Measurements from ENCODE around the gene MIOS.

The MIOS gene

DNA sequence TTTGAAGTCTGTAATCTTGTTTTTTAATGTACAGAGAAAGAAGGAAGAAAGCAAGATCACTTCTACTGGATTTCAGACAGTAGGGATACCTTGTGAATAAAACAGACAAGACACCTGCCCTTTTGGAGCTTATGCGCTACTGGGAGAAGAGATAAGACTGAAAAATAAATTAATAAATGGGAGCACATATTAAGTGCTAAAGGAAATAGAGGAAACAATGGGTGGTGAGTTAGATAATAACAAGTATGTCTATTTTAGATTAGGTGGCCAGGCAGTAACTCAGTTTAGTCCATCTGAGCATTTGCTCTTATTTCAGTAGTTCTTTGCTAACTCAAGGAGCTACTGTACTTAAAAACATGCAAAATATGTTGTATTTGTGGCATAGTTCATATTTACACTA is 15.9 kb downstream of the MIOS start:
- no peak for DNase-seq (ENCODE audit: low read depth in 2 of 3, low spot score in 2 of 3)

DNA sequence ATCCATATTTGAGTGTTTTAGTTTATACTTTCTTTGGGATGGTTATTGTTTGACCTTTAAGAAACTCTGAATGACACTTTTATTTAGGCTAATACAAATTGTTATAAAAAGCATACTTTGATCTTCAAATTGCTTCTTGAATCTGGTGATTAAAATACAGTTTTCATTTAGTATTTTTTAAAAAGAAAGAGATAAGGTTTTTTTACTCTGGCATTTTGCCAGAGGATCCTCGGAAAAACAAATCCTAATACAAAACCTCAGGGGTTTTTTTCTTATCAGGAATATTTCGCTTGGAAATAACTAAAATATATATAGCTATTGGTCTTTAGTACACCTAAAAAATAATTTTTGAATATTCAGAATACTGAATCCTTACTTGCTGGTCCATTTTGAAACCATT is 17.0 kb downstream of the MIOS start:
- DNase-seq (ENCODE audit: low read depth in 2 of 3, low spot score in 2 of 3): no peak

DNA sequence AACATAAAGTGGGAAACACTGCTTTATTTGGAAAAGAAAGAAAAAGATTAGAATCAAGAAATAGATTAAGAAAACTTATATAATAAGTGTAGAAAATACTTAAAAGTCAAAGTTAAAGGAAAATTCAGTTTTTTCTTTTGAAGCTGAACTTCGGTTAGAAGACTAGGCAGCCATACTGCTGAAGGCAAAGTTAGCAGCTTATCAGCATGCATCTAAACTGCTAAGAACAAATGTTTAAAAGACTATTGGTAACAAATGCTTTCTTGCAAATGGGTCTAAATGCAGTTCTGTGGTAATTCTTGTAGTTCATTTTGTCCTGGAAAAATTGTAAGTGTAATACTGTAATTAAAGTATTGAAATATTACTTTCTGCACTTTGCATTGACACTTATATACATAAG is 18.0 kb downstream of the MIOS start:
- DNase-seq (ENCODE audit: low read depth in 2 of 3, low spot score in 2 of 3): no peak

DNA sequence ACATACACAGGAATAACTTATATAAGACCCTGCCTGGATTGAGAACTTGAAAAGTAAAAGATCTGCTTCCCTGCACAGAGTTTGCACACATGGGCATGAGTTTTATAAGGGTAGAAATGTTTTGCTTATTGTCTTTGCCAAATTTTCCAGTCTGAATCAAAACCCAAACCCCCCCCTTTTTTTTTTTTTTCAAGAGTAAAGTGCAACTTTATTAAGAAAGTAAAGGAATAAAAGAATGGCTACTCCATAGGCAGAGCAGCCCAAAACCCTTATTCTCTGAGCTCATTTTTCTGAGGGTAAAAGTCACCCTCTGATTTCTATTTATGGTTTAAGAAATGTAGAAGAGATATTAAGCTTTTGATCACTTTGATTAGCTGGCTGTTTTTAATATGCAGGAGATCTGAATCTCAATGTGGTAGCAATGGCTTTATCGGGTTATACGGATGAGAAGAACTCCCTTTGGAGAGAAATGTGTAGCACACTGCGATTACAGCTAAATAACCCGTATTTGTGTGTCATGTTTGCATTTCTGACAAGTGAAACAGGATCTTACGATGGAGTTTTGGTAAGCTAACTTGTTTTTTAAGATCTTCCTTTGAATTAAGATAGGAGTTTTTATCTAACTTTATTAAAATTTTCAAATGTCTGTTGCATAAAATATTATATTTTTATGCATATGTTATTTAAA is 18.7 kb downstream of the MIOS start:
- no peak for DNase-seq (ENCODE audit: low read depth in 2 of 3, low spot score in 2 of 3)

DNA sequence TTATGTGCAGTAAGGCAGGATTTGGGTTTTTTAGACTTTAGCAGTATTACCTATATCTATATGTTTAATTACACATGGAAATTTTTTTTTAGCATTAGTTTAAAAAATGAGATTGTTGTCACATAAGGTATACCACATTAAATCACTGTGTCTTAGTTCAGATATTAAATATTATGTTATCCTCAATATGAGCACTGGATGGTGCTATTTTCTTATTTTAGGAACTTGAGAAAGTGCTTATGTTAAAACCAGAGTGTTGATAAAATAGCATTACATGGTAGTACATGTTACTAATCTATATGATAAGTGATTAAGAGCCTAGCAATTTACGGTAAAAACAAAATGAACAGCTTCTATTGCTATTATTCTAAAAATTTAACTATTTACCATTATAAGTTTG is 28.8 kb downstream of the MIOS start:
- no peak for DNase-seq (ENCODE audit: low read depth in 2 of 3, low spot score in 2 of 3)

DNA sequence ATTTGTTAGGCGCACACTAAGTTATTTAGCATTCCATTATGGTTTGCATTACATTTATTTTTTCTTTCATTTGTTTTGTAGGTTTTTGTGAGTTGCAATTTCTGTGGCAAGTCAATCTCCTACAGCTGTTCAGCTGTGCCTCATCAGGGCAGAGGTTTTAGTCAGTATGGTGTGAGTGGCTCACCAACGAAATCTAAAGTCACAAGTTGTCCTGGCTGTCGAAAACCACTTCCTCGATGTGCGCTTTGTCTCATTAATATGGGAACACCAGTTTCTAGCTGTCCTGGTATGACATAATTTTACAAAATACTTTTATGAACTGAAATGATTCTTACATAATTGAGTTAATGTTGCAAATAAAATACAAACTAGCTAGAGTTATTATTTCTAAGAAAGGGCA is 29.5 kb downstream of the MIOS start:
- DNase-seq (ENCODE audit: low read depth in 2 of 3, low spot score in 2 of 3): no peak

DNA sequence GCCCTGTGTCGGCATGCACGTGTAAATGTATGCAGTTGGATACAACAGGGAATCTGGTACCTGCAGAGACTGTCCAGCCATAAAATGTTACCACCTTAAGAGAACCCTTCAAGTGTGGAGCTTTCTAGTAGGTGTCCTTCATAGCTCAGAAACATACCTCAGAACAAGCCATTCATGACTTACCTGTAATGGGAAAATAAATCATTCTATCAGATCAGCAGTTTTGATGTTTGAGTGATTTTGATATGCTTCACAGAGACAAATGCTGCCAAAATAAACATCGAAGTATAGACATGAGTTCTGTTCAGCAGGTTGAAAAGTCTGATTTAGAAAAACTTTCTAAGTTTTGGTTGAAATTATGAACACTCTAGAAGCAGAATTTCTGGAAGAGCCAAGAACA is 40.3 kb downstream of the MIOS start:
- DNase-seq (ENCODE audit: low read depth in 2 of 3, low spot score in 2 of 3): no peak

DNA sequence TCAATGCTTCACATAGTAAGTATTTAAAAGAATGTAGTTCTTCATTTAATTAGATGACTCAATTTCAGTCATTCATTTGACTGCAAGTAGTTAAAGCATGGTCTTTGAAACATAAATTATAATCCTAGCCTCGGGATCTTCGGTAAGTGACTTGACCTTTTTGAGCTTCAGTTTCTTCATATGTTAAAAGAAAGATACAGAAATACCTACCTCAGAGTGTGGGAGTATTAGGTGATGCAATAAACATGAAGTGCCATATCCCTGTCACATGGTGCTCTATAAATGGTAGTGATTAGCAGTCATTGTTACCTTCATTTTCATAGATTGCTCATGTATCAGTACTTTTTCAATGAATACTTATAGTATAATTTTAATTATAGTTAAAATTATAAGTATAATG is 42.6 kb downstream of the MIOS start:
- no peak for DNase-seq (ENCODE audit: low read depth in 2 of 3, low spot score in 2 of 3)

DNA sequence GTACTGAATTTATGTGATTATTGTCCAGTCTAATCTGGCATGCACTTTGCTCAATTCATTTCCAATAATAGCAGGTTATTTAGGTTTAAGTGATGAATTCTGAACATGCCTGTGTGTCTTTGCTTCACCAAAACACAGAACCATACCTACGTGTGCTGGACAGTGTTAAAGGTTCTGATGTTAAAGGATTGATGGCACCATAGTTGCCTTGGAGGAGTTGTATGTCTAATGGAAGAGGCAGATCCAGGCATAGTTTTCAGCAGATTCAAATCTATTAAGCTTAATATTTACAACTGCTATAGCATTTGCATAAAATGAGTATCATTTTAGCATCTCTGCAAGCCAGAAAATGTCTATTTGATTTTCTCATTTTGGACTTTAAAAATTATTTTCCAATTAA is 45.8 kb downstream of the MIOS start:
- DNase-seq (ENCODE audit: low read depth in 2 of 3, low spot score in 2 of 3): no peak

DNA sequence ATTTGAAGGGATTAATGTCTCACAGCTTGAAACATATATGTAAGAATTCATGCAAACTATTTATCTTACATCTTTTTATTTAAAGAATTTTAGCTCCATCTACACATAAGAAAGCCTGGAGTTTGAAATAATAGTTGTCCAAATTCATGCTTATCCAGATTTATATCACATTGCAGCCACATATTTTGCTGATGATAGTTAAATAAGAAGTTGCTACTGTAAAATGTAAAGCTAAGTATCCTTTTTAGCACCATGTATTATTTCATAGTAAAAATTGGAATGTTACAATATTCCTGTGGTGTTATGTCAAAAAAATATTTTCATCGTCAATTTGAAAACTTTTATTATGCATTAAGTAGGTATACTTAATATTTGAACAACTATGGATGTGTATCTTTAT is 46.5 kb downstream of the MIOS start:
- no peak for DNase-seq (ENCODE audit: low read depth in 2 of 3, low spot score in 2 of 3)

DNA sequence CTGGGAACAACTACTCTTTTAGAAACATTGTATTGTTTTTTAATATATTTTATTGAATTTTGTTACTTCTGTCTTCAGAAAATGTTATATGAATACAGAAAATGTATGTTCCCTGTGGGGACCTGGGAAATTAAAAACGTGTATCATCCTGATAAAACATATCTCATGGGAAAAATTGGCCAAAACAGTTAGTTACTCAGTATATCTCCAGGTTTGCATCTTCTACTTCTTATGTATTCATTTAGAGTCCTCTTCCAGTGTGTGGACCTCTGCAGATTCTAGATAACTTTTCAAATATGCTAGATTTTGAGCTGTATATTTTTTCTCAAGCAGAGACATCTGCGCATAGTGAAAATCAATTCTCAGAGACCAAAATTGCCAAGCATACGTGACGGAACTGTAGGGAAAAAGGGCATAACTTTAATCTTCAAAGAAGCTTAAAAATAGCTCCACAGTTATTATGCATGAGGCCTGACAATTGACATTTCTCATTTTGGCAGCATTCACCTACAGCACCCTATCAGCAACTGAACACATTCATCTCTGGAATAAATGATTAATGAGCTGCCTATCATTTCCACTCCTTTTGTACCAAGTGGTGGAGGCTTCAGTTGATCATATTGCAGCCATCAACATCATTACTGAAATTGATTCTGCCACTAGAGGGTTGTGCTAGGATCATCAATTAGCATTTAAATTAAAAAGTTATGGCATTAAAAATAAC is 47.5 kb downstream of the MIOS start:
- DNase-seq (ENCODE audit: low read depth in 2 of 3, low spot score in 2 of 3): no peak

DNA sequence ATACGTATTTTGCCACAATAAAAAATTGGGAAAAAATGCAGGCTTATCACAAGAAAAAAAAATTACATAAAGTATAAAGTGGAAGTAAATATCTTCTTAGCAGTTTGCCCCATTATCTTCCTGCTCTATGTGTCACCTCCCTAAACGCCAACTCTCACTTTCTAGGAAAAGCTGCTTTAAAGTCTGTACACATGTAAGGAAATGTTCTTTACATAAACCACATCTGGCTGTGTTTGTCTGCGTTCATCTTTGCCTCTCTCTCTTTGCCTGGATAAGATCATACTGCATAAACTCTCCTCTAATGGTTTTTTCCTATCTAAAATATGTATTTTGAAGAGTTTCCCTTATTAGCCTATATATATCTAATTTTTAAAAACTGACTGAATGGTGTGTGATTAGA is 50.9 kb downstream of the MIOS start:
- DNase-seq (ENCODE audit: low read depth in 2 of 3, low spot score in 2 of 3): no peak

DNA sequence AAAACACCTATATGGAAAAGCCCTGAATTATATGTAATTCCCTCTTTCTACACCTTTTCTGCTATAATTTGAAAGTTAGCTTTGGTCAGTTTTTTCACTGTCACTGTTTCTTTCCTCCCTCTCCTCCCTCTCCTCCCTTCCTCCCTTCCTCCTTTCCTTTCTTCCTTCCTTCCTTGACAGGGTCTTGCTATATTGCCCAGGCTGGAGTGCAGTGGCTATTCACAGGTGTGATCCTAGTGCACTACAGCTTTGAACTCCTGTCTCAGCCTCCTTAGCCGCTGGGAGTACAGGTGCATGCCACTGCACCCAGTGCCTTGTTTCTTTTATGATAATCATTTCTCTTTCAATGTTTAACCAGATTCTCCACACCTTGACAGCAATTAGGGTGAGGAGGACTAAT is 51.7 kb downstream of the MIOS start:
- DNase-seq (ENCODE audit: low read depth in 2 of 3, low spot score in 2 of 3): no peak

DNA sequence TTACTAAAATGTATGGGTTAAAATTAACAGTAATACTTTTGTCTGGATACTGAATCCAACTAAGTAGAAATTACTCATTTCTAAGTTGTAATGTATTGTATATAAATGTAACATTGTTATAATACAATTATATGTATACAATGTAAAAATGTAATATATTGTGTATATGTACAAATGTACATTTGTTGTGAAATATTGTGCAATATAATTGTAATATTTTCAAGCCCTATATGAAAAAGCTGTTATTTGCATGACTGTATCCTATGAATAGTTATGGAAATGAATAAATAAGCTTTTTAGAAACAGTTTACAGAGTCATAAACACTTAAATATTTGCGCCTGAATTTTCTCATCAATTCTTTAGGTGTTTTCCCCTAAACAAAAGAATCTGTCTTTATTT is 53.6 kb downstream of the MIOS start:
- no peak for DNase-seq (ENCODE audit: low read depth in 2 of 3, low spot score in 2 of 3)

DNA sequence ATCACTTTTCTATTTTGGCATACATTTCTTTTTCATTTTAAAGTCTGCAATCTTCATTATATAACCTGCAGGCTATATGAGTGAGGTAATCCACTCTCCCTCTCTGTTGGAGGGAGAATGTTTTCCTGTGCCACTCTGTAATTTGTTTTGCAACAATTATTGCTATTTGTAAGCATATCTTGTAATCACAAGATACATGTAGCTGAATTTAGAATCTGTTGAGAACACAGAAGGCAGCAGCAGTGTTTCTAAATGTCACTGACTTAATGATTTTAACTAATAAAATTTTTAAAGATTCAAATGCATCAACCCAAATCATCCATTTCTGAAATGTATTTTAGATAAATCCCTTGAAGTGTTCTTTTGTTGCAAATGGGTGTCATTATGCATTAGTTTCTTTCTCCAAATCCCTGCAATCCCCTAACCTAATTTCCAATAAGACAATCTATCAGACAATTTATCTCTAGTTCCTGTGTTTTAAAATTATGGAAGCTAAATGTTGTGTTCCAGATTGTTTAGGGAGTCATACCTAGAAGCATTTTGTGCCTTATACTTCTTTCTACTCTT is 54.0 kb downstream of the MIOS start:
- DNase-seq (ENCODE audit: low read depth in 2 of 3, low spot score in 2 of 3): no peak

DNA sequence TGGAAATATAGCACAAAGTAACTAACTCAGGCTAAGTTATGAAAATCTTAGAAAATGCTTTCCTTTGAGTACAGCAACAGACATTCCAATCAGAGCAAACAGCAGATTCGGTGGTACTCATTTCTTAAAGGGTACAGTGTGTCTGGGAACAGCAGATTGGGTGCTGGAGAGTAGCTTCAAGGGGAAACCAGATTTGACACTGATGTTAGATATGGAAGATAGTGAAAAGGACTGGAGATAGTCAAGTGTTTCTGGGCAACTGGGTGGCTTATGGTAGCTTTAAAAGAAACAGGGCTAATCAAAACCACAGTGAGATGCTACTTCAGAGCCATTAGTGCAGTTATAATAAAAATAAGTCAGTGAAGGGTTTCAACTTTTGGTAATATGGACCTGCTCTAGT is 61.8 kb downstream of the MIOS start:
- DNase-seq (ENCODE audit: low read depth in 2 of 3, low spot score in 2 of 3): no peak

DNA sequence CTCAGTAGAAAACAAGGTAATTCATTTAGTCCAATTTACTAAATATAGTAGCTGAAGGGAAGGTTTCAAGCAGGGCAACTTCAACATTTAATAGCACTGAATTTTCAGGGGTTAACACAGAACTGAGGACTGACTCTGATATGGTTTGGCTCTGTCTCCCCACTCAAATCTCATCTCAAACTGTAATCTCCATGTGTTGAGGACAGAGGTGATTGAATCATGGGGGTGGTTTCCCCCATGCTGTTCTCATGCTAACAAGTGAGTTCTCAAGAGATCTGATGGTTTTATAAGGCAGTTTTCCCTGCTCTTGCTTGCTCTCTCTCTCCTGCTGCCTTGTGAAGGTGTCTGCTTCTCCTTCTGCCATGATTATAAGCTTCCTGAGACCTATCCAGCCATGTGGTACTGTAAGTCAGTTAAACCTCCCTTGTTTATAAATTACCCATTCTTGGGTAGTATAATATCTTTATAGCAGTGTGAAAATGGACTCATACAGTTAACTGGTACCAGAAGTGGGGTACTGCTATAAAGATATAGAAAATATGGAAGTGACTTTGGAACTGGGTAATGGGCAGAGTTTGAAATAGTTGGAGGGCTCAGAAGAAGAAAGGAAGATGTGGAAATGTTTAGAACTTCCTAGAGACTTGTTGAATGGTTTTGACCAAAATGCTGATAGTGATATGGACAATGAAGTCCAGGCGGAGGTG is 64.1 kb downstream of the MIOS start:
- no peak for DNase-seq (ENCODE audit: low read depth in 2 of 3, low spot score in 2 of 3)

DNA sequence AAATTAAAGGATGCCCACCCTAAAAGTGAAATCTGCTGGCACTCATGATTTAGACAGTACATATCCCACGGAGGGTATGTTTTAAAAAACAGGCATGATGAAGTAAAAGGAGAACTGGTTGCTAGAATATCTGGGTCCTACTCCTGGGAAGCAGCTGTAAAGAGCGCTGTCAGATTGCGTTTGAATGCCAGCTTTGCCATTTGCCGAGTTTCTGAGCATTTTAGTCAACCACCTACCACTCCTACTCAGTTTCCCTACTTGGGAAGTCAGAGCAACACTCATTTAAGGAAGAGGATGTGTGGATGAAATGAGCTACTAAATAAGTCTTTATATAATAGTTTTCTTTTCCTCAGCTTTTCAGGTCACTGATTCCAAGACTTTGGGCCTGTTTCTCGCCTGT is 72.7 kb downstream of the MIOS start:
- no peak for DNase-seq (ENCODE audit: low read depth in 2 of 3, low spot score in 2 of 3)

DNA sequence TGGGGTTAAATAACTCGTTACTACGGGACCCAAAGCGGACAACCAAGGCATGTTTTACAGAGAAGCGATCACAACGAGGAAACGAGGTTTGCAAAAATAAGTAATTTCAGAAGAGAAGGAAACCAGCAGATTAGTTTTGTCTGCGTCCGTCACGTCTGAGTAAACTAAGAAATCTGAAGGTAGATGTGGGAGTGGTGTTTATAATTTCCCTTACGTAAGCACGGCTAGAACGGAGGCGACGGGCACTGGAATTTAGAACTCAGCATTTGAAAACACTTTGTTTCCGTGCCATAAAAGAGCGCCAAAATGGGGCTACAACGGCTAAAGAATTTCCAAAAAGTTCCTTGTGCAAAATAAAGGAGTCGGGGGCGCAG is 73.2 kb downstream of the MIOS start:
- peak in 1 of 3 experiments; percentile 14 for DNase-seq (ENCODE audit: low read depth in 2 of 3, low spot score in 2 of 3)

DNA sequence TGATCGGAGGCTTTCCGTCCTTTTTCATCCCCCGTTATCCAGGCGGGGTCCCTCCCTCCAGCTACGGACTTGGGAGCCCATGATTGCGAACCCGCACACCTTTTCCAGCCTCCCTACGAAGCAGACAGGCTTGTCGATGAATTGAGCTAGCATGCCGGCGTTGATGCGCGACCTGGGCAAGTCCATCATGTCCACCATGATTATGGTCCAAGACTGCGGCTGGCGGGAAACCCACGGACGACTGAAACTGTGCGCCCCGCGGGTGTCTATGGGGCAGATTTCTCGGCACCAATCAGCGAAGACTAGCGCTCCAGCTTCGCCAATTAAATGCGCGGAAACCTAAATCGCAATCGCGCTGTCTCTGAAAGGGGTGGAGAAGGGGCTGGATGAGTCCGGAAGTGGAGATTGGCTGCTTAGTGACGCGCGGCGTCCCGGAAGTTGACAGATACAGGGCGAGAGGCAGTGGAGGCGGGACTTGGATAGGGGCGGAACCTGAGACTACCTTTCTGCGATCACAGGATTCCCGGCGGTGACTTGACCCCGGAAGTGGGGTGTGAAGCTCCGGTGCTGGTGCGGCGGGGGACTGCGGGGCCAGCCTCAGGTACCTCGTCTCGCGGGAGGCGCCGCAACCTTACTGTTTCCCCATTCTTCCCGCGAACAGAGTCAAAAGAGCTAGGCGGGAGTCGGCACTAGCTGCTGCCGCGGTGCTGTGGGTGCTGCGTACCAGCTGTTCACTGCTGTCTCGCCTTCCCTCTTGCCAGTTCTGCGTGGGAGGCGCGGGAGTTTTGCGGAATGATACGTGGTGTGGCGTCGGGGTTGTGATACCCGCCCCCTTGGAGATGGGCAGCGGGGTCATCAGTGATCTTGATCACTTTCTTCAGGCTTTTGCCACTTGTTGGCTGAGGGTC is 73.8 kb downstream of the MIOS start, which contains the start of gene UMAD1:
Gene UMAD1, plus strand, starts transcription at position 532 of the 908 bp plus-strand sequence. CDS start 32,620 bp downstream, outside the sequence.
- DNase-seq (ENCODE audit: low read depth in 2 of 3, low spot score in 2 of 3): peak; percentile 68 to 91 (median 89)

DNA sequence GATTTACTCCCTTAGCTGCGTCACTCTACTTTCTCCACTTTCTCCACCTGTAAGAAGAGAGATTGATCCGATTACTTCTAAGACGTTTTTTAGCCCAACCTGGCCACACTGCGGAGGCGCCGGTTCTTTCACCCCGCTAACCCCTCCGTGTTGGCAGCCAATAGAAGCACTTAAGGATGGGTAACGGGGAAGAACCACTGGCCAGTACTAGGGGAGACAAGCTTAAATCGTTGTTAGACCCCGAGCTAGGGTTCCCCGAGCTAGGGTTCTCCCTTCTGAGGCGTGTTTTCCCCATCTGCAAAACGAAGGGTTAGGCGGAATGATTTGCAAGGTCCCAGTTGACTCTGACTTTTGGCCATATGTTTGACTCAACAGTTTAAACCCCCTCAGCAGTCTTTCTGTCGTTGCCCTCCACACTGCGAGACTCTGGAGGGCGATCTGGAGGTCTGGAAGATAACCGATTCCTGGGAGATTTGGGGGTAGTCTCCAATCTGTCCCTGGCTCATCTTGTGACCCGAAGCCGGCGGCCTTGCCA is 74.5 kb downstream of the MIOS start:
- DNase-seq (ENCODE audit: low read depth in 2 of 3, low spot score in 2 of 3): peak in 2 of 3 experiments; percentile 6 to 32

Data from activated CD8-positive, alpha-beta memory T cell treated with anti-CD3 and anti-CD28 coated beads for 48 hours (primary cell).